ENCODE results near the gene GKAP1. TPM values are rescaled to one million over a fixed set of nuclear protein-coding genes. Genes with fewer than 3 reads are reported as not detected.

Gene GKAP1
- total RNA-seq, 1 donor from 2014 or later = 33.4 TPM

GRCh38 chr9:83794051-83794450, 23.5 kb downstream of the GKAP1 start:
- no peaks in the 10 kb centered on the region for H4K20me1 ChIP-seq (ENCODE audit: low read depth)
- Mint-ChIP-seq H3K36me3 (peaks cover 11% of the 10 kb centered on the region), H3K4me1 (no peaks in the 10 kb centered on the region), H3K4me3 (no peak overlapping the region), H3K27me3 (ENCODE audit: insufficient read depth, low read depth) (no peaks in the 10 kb centered on the region), H3K9me3 (no peaks in the 10 kb centered on the region), H3K27ac (no peak overlapping the region)
- no peaks in the 10 kb centered on the region for H3F3A ChIP-seq (ENCODE audit: low read depth)
- DNase-seq (ENCODE audit: low spot score) = no peak
- no peaks in the 10 kb centered on the region for H3K4me1 ChIP-seq
- H2AFZ ChIP-seq (replicated peaks) = no peak overlapping the region
- H3K4me3 ChIP-seq = no peak overlapping the region
- H3K9ac ChIP-seq = no peak overlapping the region
- H3K36me3 ChIP-seq = peaks cover 11% of the 10 kb centered on the region
- H3K27ac ChIP-seq = no peak overlapping the region
- TF ChIP-seq EZH2 (IDR thresholded peaks at IDR 0.05) (no peak), EZH2phosphoT487 (IDR thresholded peaks at IDR 0.05) (no peak), CTCF (IDR thresholded peaks at IDR 0.05) (no peak)
- H3K27me3 ChIP-seq = no peaks in the 10 kb centered on the region
- H3K9me3 ChIP-seq (ENCODE audit: low read depth) = no peaks in the 10 kb centered on the region
- no peaks in the 10 kb centered on the region for H3K79me2 ChIP-seq (ENCODE audit: low read depth)
- H3K4me2 ChIP-seq = no peak overlapping the region

DNA sequence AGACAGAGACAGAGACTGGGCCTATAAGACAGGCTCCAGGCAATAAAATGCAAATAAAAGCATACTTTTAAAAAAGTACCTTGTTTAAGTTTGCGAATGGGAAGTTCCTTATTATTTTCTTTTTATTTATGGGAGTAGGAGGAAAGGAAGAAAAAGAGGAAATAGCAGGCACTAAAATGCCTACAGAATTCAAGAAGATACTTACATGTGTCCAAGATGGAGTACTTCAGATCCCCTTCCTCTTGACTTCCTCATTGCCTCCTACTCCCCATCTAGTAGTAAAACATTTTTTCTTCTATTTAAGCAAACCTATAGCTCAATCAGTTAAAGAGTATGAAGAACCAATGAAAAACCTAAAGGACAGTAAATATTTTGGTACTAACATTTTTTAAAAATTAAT, 24.8 kb downstream of the GKAP1 start:
- H3K4me1 ChIP-seq = no peaks in the 10 kb centered on the region
- H3K36me3 Mint-ChIP-seq = peaks cover 10% of the 10 kb centered on the region
- no peak overlapping the region for H2AFZ ChIP-seq (replicated peaks)
- no peak overlapping the region for H3K4me2 ChIP-seq
- H3K4me3 ChIP-seq = no peak overlapping the region
- no peak overlapping the region for H3K27ac Mint-ChIP-seq
- H3F3A ChIP-seq (ENCODE audit: low read depth) = no peaks in the 10 kb centered on the region
- peaks cover 6% of the 10 kb centered on the region for H3K36me3 ChIP-seq
- no peak overlapping the region for H3K27ac ChIP-seq
- H3K27me3 ChIP-seq = no peaks in the 10 kb centered on the region
- H3K9me3 Mint-ChIP-seq = no peaks in the 10 kb centered on the region
- no peaks in the 10 kb centered on the region for H3K9me3 ChIP-seq (ENCODE audit: low read depth)
- no peak overlapping the region for H3K9ac ChIP-seq
- no peaks in the 10 kb centered on the region for H4K20me1 ChIP-seq (ENCODE audit: low read depth)
- H3K79me2 ChIP-seq (ENCODE audit: low read depth) = no peaks in the 10 kb centered on the region
- TF ChIP-seq EZH2phosphoT487 (IDR thresholded peaks at IDR 0.05) = no peak
- no peak for TF ChIP-seq EZH2 (IDR thresholded peaks at IDR 0.05)
- no peak for TF ChIP-seq CTCF (IDR thresholded peaks at IDR 0.05)
- no peak for DNase-seq (ENCODE audit: low spot score)
- no peaks in the 10 kb centered on the region for H3K4me1 Mint-ChIP-seq
- H3K4me3 Mint-ChIP-seq = no peak overlapping the region
- H3K27me3 Mint-ChIP-seq (ENCODE audit: insufficient read depth, low read depth) = no peaks in the 10 kb centered on the region

DNA sequence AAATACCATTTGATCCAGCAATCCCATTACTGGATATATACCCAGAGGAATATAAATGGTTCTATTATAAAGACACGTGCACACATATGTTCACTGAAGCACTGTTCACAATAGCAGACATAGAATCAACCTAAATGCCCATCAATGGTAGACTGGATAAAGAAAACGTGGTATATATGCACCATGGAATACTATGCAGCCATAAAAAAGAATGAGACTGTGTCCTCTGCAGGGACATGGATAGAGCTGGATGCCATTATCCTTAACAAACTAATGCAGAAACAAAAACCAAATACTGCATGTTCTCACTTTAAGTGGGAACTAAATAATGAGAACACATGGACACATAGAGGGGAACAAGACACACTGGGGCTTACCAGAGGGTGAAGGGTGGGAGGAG, 39.4 kb downstream of the GKAP1 start:
- Mint-ChIP-seq H3K36me3 (peaks cover 7% of the 10 kb centered on the region), H3K27me3 (ENCODE audit: insufficient read depth, low read depth) (no peaks in the 10 kb centered on the region), H3K9me3 (no peaks in the 10 kb centered on the region), H3K27ac (no peak overlapping the region), H3K4me3 (no peak overlapping the region), H3K4me1 (no peaks in the 10 kb centered on the region)
- TF ChIP-seq EZH2 (IDR thresholded peaks at IDR 0.05) = no peak
- TF ChIP-seq EZH2phosphoT487 (IDR thresholded peaks at IDR 0.05) = no peak
- no peak for TF ChIP-seq CTCF (IDR thresholded peaks at IDR 0.05)
- Histone ChIP-seq H3K27ac (no peak overlapping the region), H3K9me3 (ENCODE audit: low read depth) (no peaks in the 10 kb centered on the region), H3K79me2 (ENCODE audit: low read depth) (no peaks in the 10 kb centered on the region), H3K4me3 (no peak overlapping the region), H3F3A (ENCODE audit: low read depth) (no peaks in the 10 kb centered on the region), H3K4me2 (no peak overlapping the region), H2AFZ (replicated peaks) (no peak overlapping the region), H3K4me1 (no peaks in the 10 kb centered on the region), H4K20me1 (ENCODE audit: low read depth) (no peaks in the 10 kb centered on the region), H3K9ac (no peak overlapping the region), H3K27me3 (no peaks in the 10 kb centered on the region), H3K36me3 (peaks cover 5% of the 10 kb centered on the region)
- no peak for DNase-seq (ENCODE audit: low spot score)
